NCI-H524 treated with DMSO at 0.1 percent for 48 hours (cell line): Measurements from ENCODE around the gene ITSN1.
A peak's percentile ranks its signal among the peaks of the same experiment; 100 is the strongest.

ENCODE experiments used
- DNase-seq: peaks from one replicate; lab custom pipeline; 2025; lab: John Stamatoyannopoulos, UW

The ITSN1 gene

DNA sequence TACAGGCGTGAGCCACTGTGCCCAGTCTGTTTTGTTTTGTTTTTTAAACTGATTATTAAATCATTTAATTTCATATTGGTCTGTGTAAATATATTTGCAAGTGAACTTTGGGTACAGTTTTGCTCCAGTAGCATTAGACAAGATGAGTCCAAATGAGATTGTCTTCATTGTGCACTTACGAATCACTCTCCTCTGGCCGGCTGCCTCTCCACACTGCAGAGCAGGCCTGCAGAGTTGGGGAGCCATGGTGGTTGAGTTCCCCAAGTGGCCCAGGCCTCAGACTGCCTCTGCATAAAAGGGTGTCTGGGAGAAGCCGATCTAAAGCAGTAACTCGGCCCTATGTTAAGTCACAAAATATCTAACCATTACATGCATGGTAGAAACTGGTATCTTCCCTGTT lies 198.5 kb downstream of the ITSN1 start:
- no peak for DNase-seq

DNA sequence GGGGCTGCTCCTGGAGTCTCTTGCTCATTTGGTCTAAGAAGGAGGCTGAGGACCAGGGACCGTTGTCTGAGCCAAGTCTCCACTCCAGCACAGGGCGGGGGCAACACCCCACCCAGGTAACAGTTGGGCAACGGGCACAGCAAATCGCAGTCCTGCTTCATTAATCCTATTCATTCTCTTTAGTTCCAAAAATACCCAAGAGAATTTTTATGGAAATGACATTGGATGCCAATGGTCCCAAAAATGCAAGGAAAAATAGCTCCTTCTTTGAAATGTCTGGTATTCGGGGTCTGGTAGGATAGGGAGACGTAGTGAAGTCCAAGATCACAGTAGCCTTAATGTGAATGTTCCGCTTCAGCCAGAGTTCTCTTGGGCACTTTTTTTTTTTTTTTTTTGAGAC lies 199.3 kb downstream of the ITSN1 start:
- no peak for DNase-seq

GRCh38 chr21:33843216-33843615 lies 200.9 kb downstream of the ITSN1 start:
- no peak for DNase-seq

- no peak for DNase-seq
Measured at GRCh38 chr21:33844104-33844889, 202.0 kb downstream of the ITSN1 start.

GRCh38 chr21:33844890-33845205 lies 202.5 kb downstream of the ITSN1 start:
- no peak for DNase-seq

DNA sequence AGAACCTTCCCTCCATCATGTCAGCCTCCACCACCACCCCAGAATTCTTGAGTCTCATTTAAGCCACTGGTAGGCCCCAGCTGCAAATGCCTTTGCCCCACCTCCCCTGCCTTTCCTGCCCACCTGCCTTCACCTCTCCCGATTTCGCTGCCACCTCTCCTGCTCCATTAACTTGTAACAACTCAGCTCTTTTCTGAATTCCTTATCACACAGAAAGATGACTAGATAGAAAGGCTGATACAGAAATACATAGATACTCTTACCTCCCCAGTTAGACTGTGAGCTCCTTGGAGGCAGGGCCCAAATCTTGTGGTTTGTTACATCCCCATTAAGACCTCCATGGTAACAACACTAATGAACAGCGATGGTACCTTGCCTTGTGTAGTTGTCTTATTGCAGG lies 203.8 kb downstream of the ITSN1 start:
- no peak for DNase-seq

DNA sequence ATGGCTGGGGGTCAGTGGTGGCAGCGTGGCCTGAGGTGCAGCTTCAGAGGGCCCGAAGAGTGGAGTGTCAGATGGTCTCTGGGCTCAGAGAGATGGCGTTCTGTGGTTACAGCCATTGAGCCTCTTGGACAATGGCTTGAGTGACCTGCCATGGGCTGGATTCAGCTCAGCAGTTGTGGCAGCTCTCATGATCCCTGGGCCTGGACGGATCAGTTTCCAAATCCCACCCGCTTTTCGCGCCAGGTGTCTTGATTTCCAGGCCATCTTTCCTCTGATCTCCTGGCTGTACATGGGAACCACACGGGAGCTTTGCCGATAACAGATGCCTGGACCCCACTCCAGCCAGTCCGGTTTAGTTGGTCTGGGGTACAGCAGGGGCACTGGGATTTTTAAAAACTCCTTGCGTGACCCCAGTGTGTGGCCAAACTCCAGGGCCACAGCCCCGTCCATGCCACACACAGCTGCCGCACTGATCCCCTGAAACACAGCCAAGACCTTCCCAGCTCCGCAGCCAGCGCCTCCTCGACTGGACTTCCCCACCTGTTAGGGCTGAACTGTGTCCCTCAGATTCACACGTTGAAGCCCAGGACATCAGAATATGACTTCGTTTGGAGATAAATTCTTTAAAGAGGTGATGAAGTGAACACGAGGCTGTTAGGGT lies 205.4 kb downstream of the ITSN1 start:
- no peak for DNase-seq

DNA sequence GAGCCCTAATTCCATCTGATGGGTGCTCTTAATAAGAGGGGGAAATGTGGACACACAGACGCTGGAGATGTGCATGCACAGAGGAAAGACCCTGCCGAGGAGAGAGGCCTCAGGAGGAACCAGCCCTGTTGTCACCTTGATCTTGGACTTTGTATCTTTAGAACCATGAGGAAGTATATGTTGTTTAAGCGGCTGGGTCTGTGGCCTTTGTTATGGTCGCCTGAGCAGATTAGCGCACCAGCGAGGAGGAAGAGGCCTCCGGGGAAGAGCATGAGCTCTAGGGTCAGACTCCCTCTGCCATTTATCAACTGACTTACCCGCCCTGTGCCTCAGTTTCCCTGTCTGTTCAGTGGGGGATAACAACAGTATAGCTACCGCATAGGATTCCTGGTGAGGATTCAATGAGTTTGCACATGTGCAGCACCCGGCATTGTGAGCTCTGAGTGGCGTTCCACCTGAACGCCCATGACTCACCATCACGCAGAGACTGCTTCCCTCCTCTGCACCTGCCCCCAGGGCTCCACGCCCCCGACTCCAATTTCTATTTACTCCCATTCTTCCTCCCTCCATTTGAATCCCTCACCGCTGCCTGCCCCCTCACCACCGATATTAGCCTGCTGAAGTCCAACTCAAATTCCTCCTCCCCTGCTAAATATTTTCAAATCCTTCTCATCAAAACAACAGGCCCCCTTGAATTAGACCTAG lies 206.1 kb downstream of the ITSN1 start:
- no peak for DNase-seq

- DNase-seq, result no peak
Measured at GRCh38 chr21:33849834-33850233, 207.5 kb downstream of the ITSN1 start.

- DNase-seq, result no peak
Measured at GRCh38 chr21:33850401-33850800, 208.1 kb downstream of the ITSN1 start.

- no peak for DNase-seq
Measured at GRCh38 chr21:33850985-33851384, 208.7 kb downstream of the ITSN1 start.

GRCh38 chr21:33852485-33852884 lies 210.2 kb downstream of the ITSN1 start:
- no peak for DNase-seq

DNA sequence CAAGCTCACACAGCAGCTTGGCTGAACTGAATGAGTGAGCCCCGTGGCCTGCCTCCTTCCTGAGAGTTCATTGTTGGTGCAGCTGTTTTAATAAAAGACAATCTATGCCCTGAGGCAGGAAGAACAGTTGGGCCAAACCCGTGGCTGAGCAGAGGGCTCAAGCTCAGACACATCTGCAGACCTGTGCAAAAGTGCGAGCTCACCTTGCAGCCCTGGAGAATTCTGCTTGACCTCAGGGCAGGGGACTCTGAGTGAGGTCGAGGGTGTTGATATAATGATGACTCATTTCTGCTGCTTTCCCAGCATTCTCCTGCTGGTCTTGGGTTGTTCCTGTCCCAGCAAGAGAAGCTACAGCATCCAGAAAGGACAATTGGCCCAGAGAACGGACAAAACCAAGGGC lies 212.3 kb downstream of the ITSN1 start:
- DNase-seq, result no peak

GRCh38 chr21:33855190-33855589 lies 212.9 kb downstream of the ITSN1 start:
- no peak for DNase-seq

DNA sequence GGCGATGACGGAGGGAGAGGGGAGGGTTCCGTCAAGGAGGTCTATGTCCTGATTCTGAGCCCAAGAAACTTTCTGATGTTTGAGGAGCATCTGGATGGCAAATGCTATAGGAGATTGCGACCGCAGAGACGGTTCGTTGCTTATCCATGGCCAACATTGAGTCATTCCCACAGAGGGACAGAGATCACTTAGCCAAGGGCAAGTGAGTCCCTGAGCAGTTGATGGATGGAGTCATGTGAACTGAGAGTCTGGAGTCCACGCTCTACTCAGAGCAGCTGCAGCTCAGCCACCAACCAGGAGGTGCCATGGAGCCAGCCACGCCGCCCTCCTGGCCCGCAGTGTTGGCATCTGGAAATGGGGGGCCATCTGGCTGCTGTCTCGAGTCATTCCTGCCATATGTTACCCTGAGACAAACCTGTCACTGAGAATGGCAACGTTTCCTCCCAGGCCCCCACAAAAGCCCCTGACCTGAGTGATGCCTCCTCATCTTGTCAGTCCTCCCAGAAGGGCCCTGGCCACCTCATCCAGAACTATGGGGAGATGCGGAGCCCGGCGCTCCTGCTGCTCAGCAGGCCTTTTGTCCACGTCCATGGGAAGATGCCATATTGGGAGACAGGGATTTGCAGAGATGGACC lies 214.7 kb downstream of the ITSN1 start:
- DNase-seq, result peak; percentile 65

DNA sequence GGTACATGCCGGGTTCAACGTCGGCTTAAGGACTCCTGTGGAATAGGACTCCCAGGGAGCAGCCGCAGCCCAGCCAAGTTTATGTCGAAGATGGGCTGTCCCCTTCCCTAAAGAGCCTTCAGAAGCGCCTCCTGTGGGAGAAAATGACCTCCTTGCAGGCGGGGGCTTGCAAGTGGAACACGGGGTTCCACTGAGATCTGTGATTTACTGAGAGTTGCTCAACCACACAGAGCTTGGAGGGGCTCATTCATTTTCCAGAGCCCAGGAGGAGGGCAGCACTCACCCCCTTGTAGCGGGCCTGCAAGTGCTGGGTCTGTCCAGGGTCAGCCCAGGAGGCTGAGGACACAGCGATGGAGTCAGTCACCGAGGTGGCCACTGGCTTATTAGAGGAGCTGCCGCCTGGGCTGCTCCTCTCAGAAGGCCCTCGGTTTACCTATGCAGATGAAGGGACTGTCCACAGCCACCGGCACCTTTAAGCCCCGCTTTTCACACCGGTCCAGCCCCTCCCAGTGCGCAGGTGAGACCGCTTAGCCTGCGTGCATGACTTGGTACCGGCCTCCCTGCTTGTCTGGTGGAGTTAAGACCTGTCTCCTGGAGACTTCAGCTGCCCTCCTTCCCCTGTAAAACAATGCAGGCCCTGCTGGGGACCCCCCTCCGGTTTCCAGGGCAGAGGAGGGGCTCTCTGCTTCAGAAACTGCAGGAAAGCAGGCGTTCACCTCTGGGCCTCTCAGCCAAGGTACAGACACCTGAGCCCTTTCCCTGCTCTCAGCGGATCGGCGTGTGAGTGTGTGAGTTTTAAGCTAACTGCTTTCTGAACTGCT lies 215.8 kb downstream of the ITSN1 start:
- DNase-seq, result no peak

GRCh38 chr21:33858667-33859372 lies 216.5 kb downstream of the ITSN1 start:
- DNase-seq, result no peak

DNA sequence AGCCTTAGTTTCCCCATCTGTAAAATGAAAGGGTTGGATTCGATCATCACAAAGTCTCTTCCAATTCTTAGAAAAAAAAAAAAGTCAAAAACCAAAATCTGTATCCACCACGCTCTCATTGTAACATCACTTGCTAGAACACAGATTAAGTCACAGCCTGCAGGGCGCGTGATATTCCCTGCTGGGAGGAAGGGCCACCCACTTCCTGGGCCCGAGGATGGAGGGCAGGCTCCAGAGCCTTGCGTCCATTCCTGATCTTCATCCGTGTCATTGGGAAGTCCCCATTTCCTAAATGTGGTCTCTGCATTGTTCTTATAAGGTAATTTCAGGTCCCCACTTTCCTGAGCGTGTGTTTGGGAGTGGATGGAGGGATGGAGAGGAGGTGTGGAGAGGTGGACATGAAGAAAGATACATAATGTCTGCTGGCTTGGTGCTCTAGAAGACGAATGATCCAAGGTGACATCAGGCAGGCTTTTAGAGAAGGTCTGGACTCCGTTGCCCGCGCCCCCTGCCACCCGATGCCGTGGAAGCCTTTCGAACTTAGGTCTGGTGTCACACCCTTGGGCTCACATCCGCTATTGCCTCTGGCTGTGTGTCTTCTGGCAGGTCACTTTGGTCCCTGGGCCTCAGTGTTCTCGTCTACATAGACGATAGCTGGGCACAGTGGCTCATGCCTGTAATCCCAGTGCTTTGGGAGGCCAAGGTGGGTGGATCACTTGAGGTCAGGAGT lies 217.2 kb downstream of the ITSN1 start:
- DNase-seq, result no peak

DNA sequence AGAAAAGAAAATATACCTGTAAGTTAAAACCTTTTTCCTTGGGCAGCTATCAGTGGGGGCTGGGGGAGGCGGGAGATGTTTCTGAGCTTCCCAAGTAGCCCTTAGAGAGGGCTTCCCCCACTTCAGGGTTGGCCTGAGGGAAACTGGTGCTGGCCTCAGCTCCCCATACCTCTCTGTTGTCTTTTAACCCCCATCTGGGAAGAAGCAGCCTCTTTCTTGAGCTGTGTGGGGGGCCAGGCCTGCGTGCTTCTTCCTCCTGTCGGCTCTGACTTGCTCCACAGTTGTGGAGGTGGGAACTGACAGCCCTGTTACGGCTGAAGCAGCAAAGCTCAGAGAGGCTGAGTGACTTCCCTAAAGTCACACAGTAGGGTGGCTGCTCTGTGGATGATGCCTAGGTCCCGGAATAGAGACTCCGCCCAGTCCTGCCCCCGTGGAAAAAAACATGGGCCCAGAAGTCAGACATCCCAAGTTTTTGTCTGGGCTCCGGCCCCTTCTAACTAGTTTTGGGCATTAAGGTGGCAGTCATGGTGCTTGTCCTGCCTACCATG lies 218.1 kb downstream of the ITSN1 start:
- DNase-seq, result no peak

DNA sequence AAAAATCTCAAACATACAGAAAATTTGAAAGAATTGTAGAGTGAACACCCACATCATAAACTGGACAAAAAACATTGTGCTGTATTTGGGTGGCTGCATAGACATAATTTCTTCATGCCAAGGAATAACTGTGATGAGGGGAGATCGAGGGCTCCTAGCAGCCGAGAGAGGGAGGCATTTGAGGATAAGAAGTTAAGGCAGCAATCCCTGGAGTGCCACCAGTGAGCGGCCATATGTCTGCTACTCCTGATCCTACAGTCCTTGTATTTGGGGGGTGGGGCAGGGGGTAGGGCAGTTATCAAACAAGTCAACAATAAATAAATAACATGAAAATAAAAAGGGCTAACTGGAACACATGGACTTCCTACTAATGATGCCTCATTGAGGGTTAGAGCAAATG lies 218.8 kb downstream of the ITSN1 start:
- no peak for DNase-seq
